Measurements from ENCODE around the gene CD4.

Gene CD4

DNA sequence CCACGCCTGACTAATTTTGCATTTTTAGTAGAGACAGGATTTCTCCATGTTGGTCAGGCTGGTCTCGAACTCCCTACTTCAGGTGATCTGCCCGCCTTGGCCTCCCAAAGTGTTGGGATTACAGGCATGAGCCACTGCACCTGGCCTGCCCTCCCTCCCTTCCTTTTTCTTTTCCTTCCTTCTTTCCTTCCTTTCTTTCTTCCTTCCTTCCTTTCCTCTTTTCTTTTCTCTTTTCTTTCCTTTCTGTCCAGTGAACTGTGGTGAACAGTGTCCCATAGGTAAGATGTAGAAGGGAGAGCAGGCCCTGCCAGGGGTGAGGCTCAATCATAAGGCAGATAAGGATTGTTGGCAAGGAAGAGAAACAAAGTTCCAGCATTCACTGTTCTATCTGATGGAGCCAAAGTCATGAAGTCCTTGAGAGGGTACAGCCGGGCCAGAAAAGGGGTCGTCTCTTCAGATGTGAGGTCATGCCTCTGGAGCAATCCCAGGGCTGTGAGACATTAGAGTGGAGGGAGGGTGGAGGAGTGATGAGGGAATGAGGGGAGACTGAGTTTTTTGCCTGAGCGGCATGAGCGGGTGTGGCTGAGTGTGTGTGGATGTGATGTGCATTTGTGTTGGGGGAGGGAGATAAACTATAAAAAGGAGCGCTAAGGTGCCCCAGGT, 32.2 kb upstream of the CD4 start:
- in situ Hi-C loops (cut with HindIII; ENCODE audit: low sequenced_read_pairs): no loop called here
- no peak for DNase-seq (ENCODE audit: low read depth, low spot score)
- no peak overlapping the region for H3K4me3 ChIP-seq (ENCODE audit: low read depth, low read length)
- TF ChIP-seq, protein P1, sequence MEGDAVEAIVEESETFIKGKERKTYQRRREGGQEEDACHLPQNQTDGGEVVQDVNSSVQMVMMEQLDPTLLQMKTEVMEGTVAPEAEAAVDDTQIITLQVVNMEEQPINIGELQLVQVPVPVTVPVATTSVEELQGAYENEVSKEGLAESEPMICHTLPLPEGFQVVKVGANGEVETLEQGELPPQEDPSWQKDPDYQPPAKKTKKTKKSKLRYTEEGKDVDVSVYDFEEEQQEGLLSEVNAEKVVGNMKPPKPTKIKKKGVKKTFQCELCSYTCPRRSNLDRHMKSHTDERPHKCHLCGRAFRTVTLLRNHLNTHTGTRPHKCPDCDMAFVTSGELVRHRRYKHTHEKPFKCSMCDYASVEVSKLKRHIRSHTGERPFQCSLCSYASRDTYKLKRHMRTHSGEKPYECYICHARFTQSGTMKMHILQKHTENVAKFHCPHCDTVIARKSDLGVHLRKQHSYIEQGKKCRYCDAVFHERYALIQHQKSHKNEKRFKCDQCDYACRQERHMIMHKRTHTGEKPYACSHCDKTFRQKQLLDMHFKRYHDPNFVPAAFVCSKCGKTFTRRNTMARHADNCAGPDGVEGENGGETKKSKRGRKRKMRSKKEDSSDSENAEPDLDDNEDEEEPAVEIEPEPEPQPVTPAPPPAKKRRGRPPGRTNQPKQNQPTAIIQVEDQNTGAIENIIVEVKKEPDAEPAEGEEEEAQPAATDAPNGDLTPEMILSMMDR (IDR thresholded peaks at IDR 0.05; ENCODE audit: low read depth, low read length): no peak

DNA sequence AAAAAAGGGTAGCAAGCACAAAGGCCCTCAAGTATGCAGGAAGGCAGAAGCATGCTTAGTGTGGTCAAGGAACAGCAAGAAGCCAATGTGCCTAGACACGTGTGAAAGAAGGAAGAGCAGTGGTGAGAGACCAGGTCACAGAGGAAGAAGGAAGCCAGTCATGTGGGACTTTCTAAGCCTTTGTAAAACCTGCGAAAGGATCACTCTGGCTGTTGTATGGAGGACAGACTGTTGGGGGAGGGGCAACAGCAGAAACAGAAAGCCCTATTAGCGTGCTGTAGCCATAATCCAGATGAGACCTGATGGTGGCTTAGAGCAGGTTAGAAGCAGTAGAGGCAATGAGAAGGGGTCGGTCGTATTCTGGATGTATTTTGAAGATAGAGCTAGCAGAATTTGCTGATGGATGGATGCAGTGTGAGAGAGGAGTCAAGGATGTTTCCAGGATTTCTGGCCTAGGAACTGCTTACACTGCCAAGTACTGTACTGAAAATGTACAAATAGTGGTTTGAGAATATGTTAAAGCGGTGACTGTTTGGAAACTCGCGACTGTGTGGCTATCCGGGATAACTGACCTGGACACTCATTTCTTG, 30.7 kb upstream of the CD4 start:
- no peak overlapping the region for H3K4me3 ChIP-seq (ENCODE audit: low read depth, low read length)
- in situ Hi-C loops (cut with HindIII; ENCODE audit: low sequenced_read_pairs): no loop called here
- no peak for DNase-seq (ENCODE audit: low read depth, low spot score)
- TF ChIP-seq, protein P1 (IDR thresholded peaks at IDR 0.05; ENCODE audit: low read depth, low read length): no peak

DNA sequence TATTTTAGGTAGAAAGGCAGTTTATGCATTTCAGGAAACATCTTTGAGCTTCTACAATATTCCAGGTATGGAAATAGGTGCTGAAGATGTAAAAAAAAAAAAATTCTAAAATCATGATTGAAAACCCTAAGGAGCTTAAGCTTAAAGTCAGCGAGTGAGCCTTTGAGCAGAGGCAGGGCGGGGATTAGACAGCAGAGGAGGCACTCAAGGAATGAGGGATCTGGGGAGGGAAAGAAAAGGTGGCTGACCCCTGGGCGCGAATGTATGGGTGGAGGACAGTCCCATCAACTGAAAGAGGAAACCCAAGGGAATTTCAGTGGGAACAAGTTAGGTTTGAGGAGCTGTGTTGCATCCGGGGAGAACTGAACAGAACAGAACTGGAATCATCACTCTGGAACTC, 29.6 kb upstream of the CD4 start:
- in situ Hi-C loops (cut with HindIII; ENCODE audit: low sequenced_read_pairs): no loop called here
- TF ChIP-seq, protein P1 (IDR thresholded peaks at IDR 0.05; ENCODE audit: low read depth, low read length): no peak
- H3K4me3 ChIP-seq (ENCODE audit: low read depth, low read length): no peak overlapping the region
- no peak for DNase-seq (ENCODE audit: low read depth, low spot score)

DNA sequence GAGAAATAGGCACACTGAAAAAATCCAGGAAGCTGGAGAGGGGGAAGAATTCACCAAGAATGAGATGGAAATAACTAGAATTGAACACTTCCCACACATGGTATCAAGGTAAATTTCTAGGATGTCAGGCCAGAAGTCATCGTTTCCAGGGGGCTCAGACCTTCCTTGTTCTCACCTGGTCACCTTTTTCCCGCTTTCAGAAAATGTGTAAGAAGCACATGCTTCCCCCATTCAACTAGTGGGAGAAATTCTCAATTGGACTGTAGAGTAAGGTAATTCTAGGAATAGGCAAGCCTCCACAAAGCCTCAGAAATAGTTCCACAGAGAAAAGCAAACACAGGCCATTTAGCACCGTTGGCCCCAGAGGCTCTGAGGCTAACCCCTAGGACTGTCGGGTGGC, 25.9 kb upstream of the CD4 start:
- peak overlapping the region; percentile 3 for H3K4me3 ChIP-seq (ENCODE audit: low read depth, low read length)
- TF ChIP-seq, protein P1 (IDR thresholded peaks at IDR 0.05; ENCODE audit: low read depth, low read length): no peak
- no peak for DNase-seq (ENCODE audit: low read depth, low spot score)
- in situ Hi-C loops (cut with HindIII; ENCODE audit: low sequenced_read_pairs): no loop called here

DNA sequence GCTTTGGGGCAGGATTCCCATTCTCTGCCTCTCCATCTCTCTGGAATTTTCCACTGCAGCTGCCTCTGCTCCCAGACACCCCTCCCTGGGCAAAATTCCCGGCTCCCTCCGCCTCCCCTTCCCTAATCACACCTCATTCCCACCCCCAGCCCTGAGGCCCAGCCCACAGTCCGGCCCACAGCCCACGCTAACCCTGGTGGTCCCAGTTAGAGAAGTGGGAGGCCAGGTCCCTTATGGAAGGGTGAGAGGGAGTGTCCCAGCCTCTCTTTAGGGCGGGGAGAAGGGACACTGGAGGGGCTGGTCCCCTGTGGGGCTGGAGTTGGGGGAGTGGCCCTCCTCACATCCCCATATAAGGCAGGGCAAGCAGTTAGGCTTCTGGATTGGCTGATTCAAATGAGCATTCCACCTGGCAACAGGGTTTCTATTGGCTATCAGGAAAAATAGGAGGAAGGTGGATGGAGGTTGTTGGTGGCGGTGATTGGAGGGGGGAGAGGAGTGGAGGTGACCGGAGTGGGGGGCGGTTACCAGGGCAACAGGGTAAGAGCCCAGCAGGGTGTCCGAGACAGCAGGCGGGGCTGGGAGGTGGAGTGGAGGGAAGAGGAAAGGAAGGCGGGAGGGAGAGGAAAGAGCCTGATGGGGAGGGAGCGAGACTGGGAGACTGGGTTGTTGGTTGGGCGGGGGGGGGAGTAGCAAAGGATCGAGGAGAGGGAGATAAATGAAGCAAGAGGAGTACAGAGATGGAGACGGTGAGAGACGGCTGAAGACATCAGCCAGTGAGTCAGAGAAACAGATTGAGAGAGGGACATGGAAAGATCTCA, 25.1 kb upstream of the CD4 start:
- peak overlapping the region; percentile 3 for H3K4me3 ChIP-seq (ENCODE audit: low read depth, low read length)
- DNase-seq (ENCODE audit: low read depth, low spot score): peak; percentile 100
- in situ Hi-C loops (cut with HindIII; ENCODE audit: low sequenced_read_pairs): no loop called here
- TF ChIP-seq, protein P1 (IDR thresholded peaks at IDR 0.05; ENCODE audit: low read depth, low read length): no peak

DNA sequence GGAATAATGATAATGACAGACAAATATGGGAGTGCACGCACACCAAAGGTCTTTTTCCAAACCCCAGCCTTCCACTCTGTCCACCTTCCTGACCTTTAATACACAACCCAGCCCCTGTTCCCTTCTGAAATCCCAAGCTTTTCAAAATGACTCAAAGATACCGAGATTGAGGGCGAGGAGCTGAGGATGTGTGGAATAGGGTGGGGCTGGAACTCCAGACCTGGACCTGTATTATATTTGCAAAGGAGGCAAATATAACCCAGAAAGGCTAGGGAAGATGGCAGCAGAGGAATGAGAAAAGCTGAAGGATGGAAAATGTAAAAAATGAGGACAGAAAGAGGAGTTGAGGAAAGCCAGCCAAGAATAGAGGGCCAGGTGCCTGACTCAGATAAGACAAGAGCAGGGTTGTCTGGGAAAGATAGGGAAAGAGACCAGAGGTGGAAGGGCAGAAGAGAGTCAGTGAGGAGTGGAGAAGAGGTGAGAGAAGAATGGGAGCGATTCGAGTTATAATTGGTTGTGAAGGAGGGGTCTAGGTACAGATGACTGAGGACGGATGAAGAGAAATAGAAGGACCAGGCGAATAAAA, 24.2 kb upstream of the CD4 start:
- H3K4me3 ChIP-seq (ENCODE audit: low read depth, low read length): peak overlapping the region; percentile 93
- TF ChIP-seq, protein P1 (IDR thresholded peaks at IDR 0.05; ENCODE audit: low read depth, low read length): no peak
- DNase-seq (ENCODE audit: low read depth, low spot score): peak; percentile 22
- in situ Hi-C loops (cut with HindIII; ENCODE audit: low sequenced_read_pairs): no loop called here
